Non-pigmented ciliary epithelial cell (primary cell): ENCODE data around the gene MTCH2.

Source experiments
- DNase-seq: peaks from one replicate; pipeline ENCODE4 v3.0.0-alpha.2; 2010; ENCODE audit warnings: low read depth

The MTCH2 gene

DNA sequence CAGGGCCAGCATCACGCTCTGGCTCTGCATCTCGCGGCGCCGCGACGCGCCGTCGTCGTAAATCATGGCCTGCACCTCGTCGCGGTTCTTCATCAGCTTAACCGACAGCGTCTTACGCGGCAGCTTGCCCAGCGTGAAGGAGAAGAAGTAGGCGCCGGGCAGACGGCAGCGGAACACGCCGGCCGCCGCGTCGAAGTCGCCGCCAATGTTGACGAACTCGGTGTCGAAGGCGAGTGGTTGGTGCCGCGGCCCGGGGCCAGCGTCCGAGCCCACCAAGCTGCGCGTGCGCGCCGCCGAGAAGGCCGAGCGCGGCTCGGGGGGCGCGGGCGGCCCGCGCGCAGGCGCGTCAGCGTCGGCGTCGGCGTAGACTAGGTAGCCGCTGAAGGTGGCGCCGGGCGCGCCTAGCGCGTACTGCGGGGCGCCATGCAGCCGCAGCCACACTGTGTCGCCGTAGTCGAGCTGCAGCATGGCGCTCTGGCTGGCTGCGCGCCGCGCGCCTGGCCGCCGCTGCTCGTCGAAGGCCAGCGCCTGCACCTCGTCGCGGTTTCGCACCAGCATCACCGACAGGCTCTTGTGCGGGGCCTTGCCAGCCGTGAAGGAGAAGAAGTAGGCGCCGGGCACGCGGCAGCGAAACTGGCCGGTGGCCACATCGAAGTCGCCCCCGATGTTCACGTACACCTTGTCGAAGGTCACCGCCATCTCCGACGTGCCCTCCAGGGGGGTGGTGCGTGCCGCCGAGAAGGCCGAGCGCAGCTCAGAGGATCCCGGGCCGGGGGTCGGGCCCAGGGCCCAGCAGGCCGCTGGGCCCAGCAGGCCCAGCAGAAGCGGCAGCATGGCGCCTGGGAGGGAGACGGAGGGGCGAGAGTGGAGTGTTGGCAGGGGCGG is 52.1 kb downstream of the MTCH2 start:
- no peak for DNase-seq

DNA sequence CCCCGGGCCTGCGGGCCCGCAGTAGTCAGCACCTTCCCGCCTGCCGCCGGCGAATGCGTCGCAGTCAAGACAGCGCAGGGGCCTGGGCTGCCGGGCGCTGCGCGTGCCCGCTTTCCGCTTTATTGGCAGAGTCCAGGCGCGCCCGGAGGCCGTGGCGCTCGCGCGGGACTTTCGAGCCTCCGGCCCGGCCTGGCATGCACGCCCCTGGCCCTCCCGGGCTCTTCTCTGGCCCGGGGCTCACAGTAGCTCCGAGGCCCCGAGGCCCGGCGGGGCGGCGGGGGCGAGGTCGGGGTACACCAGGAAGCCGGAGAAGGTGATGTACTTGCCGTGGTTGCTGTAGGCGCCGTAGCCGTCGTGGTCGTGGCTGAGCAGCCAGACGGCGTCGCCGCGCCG is 52.8 kb downstream of the MTCH2 start:
- DNase-seq, result no peak

DNA sequence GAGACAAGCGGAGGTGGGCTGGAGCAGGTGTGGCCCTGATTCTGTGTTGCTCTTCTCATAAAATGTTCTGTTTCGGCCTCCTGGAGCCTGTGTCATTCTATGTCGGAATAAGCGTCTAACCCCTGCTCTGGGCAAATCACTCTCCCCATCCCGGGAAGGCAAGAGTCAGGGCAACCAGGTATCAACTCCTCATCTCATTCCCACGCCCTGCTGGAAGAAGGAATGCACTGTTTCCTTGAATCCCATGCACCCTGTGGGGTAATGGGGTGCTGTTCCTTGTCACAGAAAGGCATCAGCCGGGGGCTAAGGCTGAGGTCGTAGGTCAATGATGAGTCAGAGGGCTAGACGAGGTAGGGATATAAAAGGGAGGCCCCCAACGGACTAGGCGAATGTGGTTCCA is 53.2 kb downstream of the MTCH2 start:
- DNase-seq, result no peak

DNA sequence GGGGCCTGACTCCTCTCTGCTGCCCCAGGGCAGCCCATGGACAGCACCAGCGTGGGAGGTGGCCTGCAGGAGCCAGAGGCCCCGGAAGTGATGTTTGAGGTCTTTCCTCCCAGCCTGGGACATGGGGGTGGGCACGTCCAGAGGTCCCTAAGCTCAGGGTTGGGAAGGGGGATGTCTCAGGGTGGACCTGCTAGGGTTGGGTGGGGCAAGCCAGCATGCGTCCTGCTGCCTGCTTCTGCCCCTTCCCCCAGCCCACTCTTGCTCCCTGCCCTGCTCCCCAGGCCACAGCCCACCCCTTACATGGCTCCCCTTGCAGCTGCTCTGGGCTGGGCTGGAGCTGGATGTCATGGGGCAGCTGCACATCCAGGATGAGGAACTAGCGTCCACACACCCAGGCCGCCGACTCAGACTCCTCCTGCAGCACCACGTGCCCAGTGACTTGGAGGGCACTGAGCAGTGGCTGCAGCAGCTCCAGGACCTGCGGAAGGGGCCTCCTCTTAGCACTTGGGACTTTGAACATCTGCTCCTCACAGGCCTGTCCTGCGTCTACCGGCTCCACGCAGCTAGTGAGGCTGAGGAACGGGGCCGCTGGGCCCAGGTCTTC is 54.5 kb downstream of the MTCH2 start:
- no peak for DNase-seq

DNA sequence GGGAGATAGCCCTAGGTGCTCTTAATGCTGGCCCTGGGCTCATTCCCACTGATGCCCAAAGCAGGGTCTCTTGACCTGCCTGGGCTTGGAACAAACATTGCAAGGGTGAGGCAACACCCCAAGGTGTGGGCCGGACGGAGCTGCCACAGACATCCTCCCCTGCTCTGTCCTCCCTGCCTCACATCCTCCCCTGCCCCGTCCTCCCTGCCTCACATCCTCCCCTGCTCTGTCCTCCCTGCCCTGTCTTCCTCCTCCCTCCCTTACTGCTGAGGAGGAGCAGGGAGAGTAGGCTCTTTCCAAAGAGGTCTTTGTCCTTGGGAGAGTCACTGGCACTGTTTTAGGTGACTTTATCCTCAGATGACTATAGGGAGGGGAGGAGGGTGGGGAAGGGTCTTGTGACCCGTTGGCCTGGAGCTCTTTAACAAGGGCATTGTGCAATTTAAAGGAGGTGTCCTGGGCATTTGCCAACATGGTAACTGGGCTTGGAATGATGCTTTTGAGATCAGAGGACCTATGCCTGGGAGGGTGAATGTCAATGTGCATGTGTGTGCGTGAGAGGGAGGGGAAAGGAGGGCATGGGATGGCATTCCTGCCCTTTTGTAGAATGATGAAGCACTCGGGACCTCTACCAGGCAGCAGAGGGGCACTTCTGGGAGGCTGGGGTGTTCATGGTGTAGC is 55.2 kb downstream of the MTCH2 start:
- no peak for DNase-seq

DNA sequence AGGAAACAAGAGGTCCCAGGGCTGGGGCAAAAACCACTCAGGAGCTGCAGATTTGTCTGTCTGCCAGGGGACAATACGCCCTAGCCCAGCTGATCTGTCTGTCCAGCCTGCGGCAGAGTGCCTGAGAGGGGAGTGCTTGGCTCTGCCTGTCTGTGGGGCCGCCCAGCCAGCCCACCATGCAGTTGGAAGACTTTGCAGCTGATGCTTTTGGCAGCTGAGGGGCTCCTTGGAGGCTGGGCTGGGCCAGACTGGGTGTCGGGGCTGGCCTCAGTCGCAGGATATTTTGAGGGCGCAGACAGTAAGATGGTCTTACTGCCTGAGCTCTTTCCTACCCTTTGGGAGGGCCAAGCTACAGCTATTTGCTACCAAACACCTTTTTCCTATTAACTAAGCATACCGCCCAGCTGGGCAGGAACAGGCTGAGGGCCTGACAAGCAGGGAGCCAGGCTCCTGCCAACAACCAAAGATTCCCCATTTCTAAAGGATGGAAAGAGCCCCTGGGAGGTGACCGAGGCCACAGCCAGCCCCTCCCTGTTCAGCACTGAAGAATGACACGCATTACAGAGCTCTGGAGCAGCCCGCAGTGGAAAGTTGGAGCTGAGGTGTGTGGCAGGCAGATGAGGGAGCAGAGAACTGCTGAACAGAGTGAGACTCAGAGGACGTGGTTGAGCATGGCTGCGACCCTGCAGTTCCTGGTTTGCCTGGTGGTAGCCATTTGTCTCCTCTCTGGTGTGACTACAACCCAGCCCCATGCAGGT is 56.1 kb downstream of the MTCH2 start, which contains the start of gene FAM180B:
Gene FAM180B, plus strand, starts transcription at position 581 of the 758 bp plus-strand sequence. Its CDS starts 91 bp downstream, at position 672.
- no peak for DNase-seq

DNA sequence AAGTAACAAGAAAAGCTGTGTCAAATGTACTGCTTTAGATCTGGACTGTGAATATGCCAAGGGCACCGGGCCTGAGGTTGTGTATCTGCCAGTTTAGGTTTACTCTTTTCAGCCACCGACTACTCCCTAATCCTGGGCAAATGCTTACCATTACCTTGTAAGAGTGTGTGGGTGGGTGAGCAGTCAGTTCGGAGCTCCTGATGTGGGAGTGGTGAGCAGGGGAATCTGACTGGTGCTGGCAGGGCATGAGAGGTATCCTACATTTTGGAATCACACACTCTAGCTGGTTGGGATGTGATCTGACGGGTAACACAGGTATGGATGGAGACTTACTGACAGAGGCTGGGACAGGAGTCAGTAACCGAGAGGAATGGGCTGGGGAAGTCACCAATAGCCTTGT is 58.5 kb downstream of the MTCH2 start:
- DNase-seq, result no peak

DNA sequence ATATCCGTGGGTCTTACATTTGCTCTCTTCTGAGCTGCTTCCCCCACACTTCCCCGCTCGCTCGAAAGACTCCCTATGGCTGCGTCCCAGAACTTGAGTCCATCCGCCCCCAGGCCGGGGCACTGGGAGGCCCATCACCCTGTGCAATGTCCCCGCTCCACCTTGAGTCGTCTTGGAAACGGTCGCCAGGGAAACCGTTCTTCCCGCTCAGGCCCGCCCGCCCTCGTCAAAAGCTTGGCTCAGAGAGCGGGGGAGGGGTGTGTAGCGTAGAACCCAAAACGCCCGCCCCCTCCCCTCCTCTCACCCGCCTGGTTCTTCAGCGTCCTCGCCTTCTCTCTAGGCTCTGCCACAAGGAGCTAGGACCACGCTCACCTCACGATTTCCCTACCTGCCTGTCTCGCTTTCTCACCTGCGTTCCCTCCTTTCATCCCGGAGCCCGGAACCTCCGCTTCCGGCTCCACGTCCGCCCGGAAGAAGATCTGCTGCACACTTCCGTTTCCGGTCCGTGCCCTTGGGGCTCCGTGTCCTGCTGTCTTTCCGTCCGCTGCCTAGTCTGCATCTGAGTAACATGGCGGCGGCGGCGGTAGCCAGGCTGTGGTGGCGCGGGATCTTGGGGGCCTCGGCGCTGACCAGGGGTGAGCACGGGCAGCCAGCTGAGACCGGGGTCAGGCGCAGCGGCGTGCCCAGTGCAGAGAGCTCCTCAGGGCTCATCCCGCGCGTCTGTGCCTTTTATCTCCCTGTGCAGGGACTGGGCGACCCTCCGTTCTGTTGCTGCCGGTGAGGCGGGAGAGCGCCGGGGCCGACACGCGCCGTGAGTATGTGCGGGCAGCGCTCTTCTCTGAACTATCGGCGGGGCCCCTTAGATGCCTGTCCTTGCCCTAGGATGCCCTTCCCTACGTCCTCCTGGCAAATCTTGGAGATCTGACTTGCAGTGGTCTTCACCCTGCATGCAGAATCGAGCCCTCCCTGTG is 63.5 kb downstream of the MTCH2 start, which contains the start of the genes KBTBD4 and NDUFS3:
Gene KBTBD4, minus strand, starts transcription at position 447 of the 971 bp plus-strand sequence. Its CDS starts 19 bp downstream, at position 428.
Gene NDUFS3, plus strand, starts transcription at position 551 of the 971 bp plus-strand sequence. Its CDS starts 18 bp downstream, at position 569.
- peak; percentile 63 for DNase-seq

DNA sequence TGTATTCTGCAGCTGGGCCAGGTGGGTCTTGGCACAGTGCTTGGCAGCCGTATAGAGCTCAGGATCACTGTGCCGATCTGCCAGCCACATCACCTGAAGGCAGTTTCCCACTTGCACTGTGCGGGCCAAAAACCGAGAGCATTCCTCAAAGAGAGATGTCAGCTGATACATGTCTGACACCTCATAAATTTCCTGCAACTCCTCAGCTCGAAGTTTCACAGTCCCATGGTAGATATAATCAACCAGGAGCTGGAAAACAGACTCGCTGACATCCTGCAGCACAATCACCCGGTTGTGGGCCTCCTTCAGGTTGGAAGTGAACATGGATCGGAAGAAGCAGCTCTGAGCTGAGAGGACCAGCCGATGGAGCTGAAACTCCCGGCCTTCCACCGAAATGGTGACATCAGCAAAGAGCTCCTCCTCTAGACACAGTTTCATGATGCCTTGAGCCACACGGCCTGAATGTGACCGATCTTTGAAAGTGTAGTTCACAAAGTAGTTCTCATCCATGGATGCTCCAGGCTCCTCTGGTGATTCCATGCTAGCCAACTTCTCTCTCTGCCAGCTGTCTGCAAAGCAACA is 64.8 kb downstream of the MTCH2 start:
- DNase-seq, result no peak

DNA sequence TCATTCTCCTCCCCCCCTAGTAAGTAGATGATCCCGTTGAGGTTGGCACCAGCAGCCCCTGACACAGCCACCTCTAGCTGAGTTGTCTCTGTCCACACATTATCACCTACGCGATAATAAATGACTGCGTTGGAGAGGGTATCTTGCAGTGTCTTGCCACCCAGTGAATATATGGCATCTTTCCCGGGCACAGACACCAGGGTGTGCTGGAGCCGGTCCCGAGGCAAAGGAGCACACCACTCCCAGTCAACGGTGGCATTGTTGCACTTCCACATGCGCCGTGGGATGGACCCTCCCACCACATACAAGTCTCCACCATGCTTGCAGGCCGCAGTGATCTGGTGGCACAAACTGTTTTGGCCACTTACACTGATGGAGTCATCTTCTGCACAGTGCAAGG is 69.0 kb downstream of the MTCH2 start:
- DNase-seq, result no peak

DNA sequence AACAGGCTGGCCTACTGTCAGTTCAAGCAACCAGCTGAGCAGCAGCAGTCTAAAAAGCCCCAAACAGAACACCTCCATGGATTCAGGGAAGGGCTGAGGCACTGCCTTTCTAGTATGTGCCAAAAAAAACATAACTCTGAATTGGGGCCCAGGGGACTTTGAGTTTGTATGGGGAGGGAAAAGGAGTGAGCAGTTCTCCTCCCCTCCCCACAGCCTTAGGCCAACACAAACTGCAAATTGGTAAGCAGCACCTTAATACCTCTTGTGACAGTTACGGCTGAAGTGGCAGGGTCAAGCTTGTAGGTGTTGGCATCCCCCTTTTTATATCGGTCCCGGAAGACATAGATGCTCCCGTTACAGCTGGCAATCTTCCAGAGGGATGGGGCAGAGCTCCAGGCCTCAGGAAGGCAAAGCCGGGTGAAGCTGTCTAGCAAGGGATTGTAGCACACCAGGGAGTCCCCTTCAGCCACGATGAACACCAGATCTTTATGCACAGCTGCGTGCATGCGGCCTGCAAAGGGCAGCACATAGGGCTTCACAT is 69.6 kb downstream of the MTCH2 start:
- DNase-seq, result no peak

DNA sequence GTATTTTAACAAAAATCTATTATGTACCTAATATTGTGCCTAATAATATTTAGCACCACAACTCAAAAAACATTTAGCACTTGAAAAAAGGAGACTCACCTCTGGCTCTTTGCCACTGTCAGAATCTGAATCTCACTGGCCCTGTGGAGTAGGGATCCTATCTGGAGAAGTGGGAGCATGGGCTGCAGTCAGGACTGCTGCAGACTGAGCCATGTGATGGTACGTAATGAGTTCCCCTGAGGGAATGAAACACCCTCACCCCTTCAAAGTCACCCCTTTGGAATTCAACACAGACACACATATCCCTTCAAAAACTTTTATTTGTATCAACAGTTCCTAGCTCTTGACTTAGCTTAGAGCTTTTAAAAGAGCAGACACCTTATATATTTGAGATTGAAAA is 70.5 kb downstream of the MTCH2 start:
- DNase-seq, result no peak

DNA sequence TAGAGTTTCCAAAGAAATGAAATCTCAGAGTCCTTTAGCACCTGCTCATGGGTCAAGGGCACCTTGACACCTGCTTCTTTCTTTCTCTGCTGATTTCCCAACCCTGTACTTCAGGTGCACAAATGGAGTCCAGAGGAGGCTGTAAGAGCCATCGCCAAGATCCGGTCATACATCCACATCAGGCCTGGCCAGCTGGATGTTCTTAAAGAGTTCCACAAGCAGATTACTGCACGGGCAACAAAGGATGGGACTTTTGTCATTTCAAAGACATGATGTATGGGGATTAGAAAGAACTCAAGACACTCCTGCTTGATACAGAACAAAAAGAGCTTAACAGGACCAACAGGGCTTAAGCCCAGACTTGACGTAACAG is 71.0 kb downstream of the MTCH2 start:
- DNase-seq, result no peak

DNA sequence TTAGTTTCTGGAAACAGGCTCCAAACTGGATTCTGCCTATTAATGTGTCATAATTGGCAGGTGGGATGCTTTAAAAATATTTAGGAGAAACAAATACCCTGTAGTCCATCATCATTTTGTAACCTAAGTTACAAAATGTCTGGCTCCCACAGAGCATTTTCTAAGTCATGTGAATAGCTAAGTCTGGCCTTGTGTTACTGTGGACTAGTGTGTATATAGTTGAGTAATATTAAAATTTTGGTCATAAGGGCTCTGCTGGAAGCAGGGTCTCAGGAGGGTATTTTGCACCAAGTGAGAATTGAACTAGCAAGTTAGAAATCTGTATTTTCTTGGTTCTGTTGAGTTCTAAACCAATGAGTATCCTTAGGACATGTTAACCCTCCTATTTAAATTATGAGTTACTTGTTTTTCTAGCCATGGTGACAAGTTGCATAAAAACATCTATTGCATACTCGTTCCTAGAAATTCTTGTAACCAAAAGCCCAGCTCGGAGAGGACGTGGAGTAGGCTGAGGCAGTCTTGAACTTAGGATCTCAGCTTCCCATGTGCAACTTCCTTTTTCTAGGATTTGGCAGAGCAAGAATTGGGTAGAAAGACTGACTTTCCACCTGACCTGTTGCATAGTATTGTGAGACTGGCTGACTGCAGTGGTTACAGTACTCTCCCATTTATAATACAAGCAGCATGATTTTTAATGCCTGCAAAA is 71.6 kb downstream of the MTCH2 start:
- no peak for DNase-seq

DNA sequence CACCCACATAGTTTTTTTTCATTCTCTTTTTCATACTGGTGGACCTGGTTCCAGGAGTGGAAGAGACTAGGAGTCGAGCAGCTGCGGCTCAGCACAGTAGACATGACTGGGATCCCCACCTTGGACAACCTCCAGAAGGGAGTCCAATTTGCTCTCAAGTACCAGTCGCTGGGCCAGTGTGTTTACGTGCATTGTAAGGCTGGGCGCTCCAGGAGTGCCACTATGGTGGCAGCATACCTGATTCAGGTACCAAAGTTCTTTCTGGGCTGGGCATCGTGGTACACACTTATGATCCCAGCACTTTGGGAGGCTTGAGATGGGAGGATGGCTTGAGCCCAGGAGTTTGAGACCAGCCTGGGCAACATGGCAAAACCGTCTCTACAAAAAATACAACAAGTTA is 72.7 kb downstream of the MTCH2 start:
- DNase-seq, result no peak
